GM12872 (cell line): ENCODE results near the gene HES4.

ENCODE experiments used
- CTCF ChIP-seq: IDR thresholded peaks from 3 replicates; pipeline ENCODE4 v1.5.1; 2011; ENCODE audit warnings: low read depth, mild to moderate bottlenecking, low read length, moderate library complexity; ENCODE audit not compliant: insufficient read depth

The HES4 gene

DNA sequence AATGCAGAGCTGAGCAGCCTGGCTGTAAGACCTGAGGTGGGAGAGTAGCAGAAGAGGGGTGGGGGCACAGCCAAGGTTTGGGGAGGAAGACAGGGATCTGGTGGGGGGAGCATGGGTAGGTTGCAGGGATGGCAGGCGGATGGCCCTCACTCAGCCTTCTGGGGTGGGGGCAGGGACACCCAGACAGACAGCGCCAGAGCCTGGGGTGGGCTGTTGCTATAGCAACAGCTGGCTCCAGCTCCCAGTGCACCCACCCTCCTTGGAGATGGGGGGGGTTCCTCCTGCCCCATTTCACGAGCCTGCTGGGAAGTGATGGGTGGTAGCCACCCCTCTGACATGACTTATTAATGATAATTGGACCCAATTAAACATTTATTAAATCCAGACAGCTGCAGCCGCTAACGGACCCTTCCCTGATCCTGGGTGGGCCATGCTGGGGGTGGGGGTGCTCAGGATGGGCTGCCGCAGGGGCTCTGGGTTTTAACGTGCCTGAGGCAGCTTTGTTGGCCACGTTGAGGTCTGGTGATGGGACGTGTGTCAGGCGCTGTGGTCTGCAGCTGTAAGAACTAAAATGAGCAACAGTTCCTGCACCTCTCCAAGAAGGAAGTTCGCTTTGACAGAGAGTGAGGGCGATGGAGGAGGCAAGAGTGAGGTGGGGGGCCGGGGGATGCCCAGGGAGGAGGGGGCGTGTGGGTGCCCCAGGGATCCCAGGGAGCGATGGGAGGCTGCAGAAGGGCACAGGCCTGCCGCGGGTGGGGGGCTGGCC lies 39.4 kb upstream of the HES4 start:
- no peak for TF ChIP-seq CTCF

GRCh38 chr1:1038694-1039093 lies 38.8 kb upstream of the HES4 start:
- no peak for TF ChIP-seq CTCF

DNA sequence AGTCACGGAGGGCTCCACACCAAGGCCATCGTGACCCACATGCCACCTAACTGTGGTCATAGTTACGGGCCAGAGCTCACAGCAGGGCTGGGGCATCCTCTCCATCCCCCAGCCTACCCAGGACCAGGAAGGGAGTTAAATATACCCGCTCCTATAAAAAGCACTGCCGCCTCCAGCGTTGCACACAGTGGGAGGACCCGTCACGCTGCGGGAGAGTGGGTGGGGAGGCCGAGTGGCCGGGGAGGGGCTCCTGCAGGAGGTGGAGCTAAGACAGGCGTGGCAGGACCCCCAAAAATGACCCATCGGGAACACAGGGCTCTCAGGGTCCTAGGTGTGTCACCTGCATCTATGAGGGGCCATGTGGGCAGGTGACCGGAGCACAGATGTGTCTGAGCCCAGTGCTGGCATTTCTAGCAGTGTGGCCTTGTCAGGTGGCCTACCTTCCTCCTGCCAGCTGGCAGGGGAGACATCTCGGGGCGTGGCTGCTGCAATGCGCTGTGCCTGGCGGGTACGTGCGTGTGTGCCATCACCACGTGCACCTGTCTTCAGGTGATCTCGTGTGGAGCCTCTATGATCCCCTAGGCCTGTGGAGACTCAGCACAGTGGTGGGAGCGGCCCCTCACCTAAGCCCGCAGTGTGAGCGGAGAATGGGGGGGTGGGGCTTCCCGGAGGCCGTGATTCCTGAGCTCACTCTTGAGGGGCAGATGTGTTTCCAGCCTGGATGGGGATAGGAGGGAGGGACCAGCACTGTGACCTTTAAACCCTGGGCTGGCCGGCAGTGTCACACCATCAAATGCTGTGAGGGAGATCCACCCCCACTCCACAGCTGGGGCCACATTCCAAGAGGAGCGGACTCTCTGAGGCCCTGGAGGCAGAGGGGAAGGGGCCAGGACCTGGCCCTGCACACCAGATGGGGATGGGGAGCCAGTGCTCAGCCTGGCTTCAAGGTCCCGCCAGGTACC lies 37.8 kb upstream of the HES4 start:
- no peak for TF ChIP-seq CTCF

DNA sequence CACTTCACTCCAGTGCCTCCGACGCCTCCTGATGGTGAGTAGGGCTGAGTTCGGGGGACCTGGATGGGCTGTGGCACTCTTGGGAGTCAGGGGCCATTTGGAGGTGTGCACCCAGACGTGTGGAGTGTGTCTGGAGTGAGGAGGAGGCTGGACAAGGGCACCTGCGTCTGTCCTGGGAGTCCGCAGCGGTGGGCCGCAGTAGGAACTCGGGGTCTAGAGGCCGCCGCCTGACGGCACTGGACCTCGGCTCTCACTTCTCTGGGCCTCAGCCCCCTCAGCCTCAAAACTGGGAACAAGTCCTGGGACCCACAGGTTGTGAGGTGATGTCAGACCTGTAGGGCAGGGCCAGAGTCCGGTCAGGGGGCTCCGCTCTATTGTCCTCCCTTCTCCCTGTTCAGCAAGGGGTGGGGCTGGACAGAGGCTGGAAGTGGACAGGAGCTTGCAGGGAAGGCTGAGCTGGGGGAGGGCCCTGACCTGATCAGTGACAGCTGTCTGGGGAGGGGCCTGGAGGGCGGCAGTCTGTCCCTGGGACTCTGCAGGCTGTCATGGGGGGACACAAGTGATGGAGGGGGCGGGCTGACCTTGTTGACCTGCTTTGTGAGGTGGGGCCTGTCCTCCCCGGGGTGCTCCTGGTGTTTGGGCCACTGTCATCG lies 35.5 kb upstream of the HES4 start:
- no peak for TF ChIP-seq CTCF

GRCh38 chr1:1034439-1034781 lies 34.5 kb upstream of the HES4 start:
- no peak for TF ChIP-seq CTCF

- no peak for TF ChIP-seq CTCF
Measured at GRCh38 chr1:1033731-1034438, 34.0 kb upstream of the HES4 start.
